Heart left ventricle (tissue), 13 donors: ENCODE data around the gene JAGN1.

ENCODE experiments used
- CTCF ChIP-seq, 12 donors: fragments of 200-600 bp; sonication (generic) in 4 of 12; IDR thresholded peaks; one replicate each; pipeline versions ENCODE4 v1.5.0 to v1.8.0; 2018 to 2022; ENCODE audit warnings: antibody characterized with exemption in 12 of 12, mild to moderate bottlenecking in 5 of 12
- POLR2A ChIP-seq, 2 donors: fragments of 450-650 bp; IDR thresholded peaks; one replicate each; pipeline ENCODE4 v1.6.1; 2017; ENCODE audit warnings: antibody characterized with exemption in 2 of 2, mild to moderate bottlenecking in 2 of 2, moderate library complexity in 2 of 2
- donor health status: ischemic (EF 13 %, LVEDD 7.1; RV severe dilation, severe dysfunction).
- donor health status: DM: no; HTN: yes; CAD: no.
- donor health status: DM: no; HTN: no; CAD: no.
- donor health status: ischemic (EF 25% LVEDD 6.9; RV normal size, moderate dysfunction).
- donor health status: ischemic (EF 25% LVEDD 5.7; RV mildly dilated, moderate dysfunction).
- donor health status: ischemic (EF 35%, LVEDD 5.7; RV mildly dilated, moderate dysfunction).
- donor health status: nonischemic (EF 11% LVEDD 7.7; RV severe dilation, severe dysfunction).
- donor health status: DM: yes; HTN: yes; CAD: no.
- donor health status: PGD.
- donor health status: ischemic (EF 29% LVEDD 5.4; RV normal size, mild dysfunction).
- donor health status: nonischemic (EF 23%, LVEDD 6.1; RV moderate dilation, normal function).

- TF ChIP-seq CTCF (IDR thresholded peaks at IDR 0.05) (no peak), POLR2A (IDR thresholded peaks at IDR 0.05) (no peak)
Measured at GRCh38 chr3:9846931-9847488, 43.4 kb upstream of the JAGN1 start.
